Fibroblast of skin of left biceps (primary cell): ENCODE measurements around the gene USP17L22.
"Not testable (repeated sequence)": the region's sequence is repeated elsewhere in the genome, so short reads cannot be mapped to it uniquely, and the experiment has no call there.

Experiments used
- DNase-seq, 2 experiments: peaks; one replicate each; pipeline ENCODE4 v3.0.0-alpha.2; 2013; ENCODE audit warnings: low read depth in 2 of 2

USP17L22 gene

GRCh38 chr4:9267319-9267718 is at the start of gene USP17L22:
USP17L22 (plus strand) TSS chr4:9267619; CDS start chr4:9267619, 0 bp downstream.
- DNase-seq: not testable (repeated sequence)

- DNase-seq: not testable (repeated sequence)
These were observed 47.6 kb upstream of the USP17L22 start, which contains the start of gene USP17L12 for GRCh38 chr4:9219852-9220251. USP17L12 (plus strand) TSS chr4:9220152; CDS start chr4:9220152, 0 bp downstream.

GRCh38 chr4:9224596-9224995 is 42.8 kb upstream of the USP17L22 start, which contains the start of gene USP17L13:
USP17L13 (plus strand) TSS chr4:9224896; CDS start chr4:9224896, 0 bp downstream.
- not testable (repeated sequence) for DNase-seq

GRCh38 chr4:9230249-9230648 is 37.2 kb upstream of the USP17L22 start:
- not testable (repeated sequence) for DNase-seq

- not testable (repeated sequence) for DNase-seq
These were observed 33.3 kb upstream of the USP17L22 start, which contains the start of gene USP17L15 for GRCh38 chr4:9234085-9234484. USP17L15 (plus strand) TSS chr4:9234385; CDS start chr4:9234385, 0 bp downstream.

- DNase-seq: not testable (repeated sequence)
These were observed 29.0 kb upstream of the USP17L22 start for GRCh38 chr4:9238461-9238860.

GRCh38 chr4:9243579-9243978 is 23.8 kb upstream of the USP17L22 start, which contains the start of gene USP17L17:
USP17L17 (plus strand) TSS chr4:9243879; CDS start chr4:9243879, 0 bp downstream.
- not testable (repeated sequence) for DNase-seq

- DNase-seq: not testable (repeated sequence)
These were observed 19.3 kb upstream of the USP17L22 start, which contains the start of gene USP17L18 for GRCh38 chr4:9247953-9248680. USP17L18 (plus strand) TSS chr4:9248630; CDS start chr4:9248630, 0 bp downstream.

GRCh38 chr4:9253078-9253477 is 14.3 kb upstream of the USP17L22 start, which contains the start of gene USP17L19:
USP17L19 (plus strand) TSS chr4:9253378; CDS start chr4:9253378, 0 bp downstream.
- not testable (repeated sequence) for DNase-seq

GRCh38 chr4:9257824-9258223 is 9.6 kb upstream of the USP17L22 start, which contains the start of gene USP17L20:
USP17L20 (plus strand) TSS chr4:9258124; CDS start chr4:9258124, 0 bp downstream.
- not testable (repeated sequence) for DNase-seq

- not testable (repeated sequence) for DNase-seq
These were observed 4.8 kb upstream of the USP17L22 start, which contains the start of gene USP17L21 for GRCh38 chr4:9262572-9262971. USP17L21 (plus strand) TSS chr4:9262872; CDS start chr4:9262872, 0 bp downstream.

- not testable (repeated sequence) for DNase-seq
These were observed 4.3 kb downstream of the USP17L22 start for GRCh38 chr4:9271719-9272118.
